HEK293T (cell line): ENCODE data around the gene GSTA1.
"Not testable (repeated sequence)": the region's sequence is repeated elsewhere in the genome, so short reads cannot be mapped to it uniquely, and the experiment has no call there.

ENCODE experiments used
- ARNT ChIP-seq: fragments of 450-650 bp; IDR thresholded peaks from 2 replicates; pipeline ENCODE4 v1.6.1; 2017; ENCODE audit warnings: mild to moderate bottlenecking
- BHLHE40 ChIP-seq: fragments of 450-650 bp; IDR thresholded peaks from 2 replicates; pipeline ENCODE4 v1.6.1; 2016; ENCODE audit warnings: mild to moderate bottlenecking, moderate library complexity, borderline replicate concordance
- ELF4 ChIP-seq: fragments of 450-650 bp; IDR thresholded peaks from 2 replicates; pipeline ENCODE4 v1.6.1; 2017; ENCODE audit warnings: antibody characterized with exemption
- FOXA1 ChIP-seq: fragments of 450-650 bp; IDR thresholded peaks from 2 replicates; pipeline ENCODE4 v1.6.1; 2016; ENCODE audit warnings: mild to moderate bottlenecking
- FOXK2 ChIP-seq: fragments of 450-650 bp; IDR thresholded peaks from 2 replicates; pipeline ENCODE4 v1.6.1; 2016; ENCODE audit warnings: mild to moderate bottlenecking
- FOXM1 ChIP-seq: fragments of 450-650 bp; IDR thresholded peaks from 2 replicates; pipeline ENCODE4 v1.6.1; 2017; ENCODE audit warnings: mild to moderate bottlenecking, borderline replicate concordance
- HDGF ChIP-seq: fragments of 450-650 bp; IDR thresholded peaks from 2 replicates; pipeline ENCODE4 v1.6.1; 2017; ENCODE audit warnings: antibody characterized with exemption, borderline replicate concordance
- L3MBTL2 ChIP-seq: fragments of 450-650 bp; conservative IDR thresholded peaks from 2 replicates; pipeline ENCODE4 v1.6.1; 2016; ENCODE audit warnings: mild to moderate bottlenecking
- LEF1 ChIP-seq: fragments of 450-650 bp; IDR thresholded peaks from 2 replicates; pipeline ENCODE4 v1.6.1; 2017; ENCODE audit warnings: mild to moderate bottlenecking, borderline replicate concordance
- NFRKB ChIP-seq: fragments of 450-650 bp; IDR thresholded peaks from 2 replicates; pipeline ENCODE4 v1.6.1; 2016; ENCODE audit warnings: mild to moderate bottlenecking, moderate library complexity
- SP1 ChIP-seq: fragments of 450-650 bp; IDR thresholded peaks from 2 replicates; pipeline ENCODE4 v1.6.1; 2017
- SUZ12 ChIP-seq: fragments of 450-650 bp; IDR thresholded peaks from 2 replicates; pipeline ENCODE4 v1.6.1; 2016; ENCODE audit warnings: mild to moderate bottlenecking
- ZNF384 ChIP-seq: fragments of 450-650 bp; IDR thresholded peaks from 2 replicates; pipeline ENCODE4 v1.6.1; 2016

GRCh38 chr6:52825270-52825793 lies 21.7 kb upstream of the GSTA1 start:
- TF ChIP-seq FOXM1, SP1, SUZ12, FOXA1, ELF4, NFRKB, FOXK2, ZNF384, ARNT, LEF1, BHLHE40, HDGF, L3MBTL2: not testable (repeated sequence)
